ENCODE results near the gene EPC2. TPM values are rescaled to one million over a fixed set of nuclear protein-coding genes. Genes with fewer than 3 reads are reported as not detected.
A peak's percentile ranks its signal among the peaks of the same experiment; 100 is the strongest.

The EPC2 gene
- total RNA-seq, 1 donor from 2014 or later = 20.9 TPM

GRCh38 chr2:148614322-148615049 is 30.1 kb upstream of the EPC2 start:
- no peaks in the 10 kb centered on the region for H3K27me3 ChIP-seq (ENCODE audit: control insufficient read depth in 3 of 3, insufficient read depth in 3 of 3, low read length in 3 of 3)
- H3K4me1 ChIP-seq (ENCODE audit: control insufficient read depth in 3 of 3, insufficient read depth in 3 of 3, low read length in 3 of 3) = peaks cover 10 to 16% (median 13%) of the 10 kb centered on the region in 3 donors
- H3K36me3 ChIP-seq (ENCODE audit: control insufficient read depth in 3 of 3, insufficient read depth in 3 of 3, low read length in 3 of 3) = no peaks in the 10 kb centered on the region
- peak overlapping the region in 1 of 3 donors; percentile 19 for H3K4me3 ChIP-seq (ENCODE audit: low read length in 3 of 3)
- no peaks in the 10 kb centered on the region for H3K9me3 ChIP-seq (ENCODE audit: control insufficient read depth in 3 of 3, low read length in 3 of 3)
- peak overlapping the region in 1 of 3 donors; percentile 17 for H3K9ac ChIP-seq (ENCODE audit: low read depth in 1 of 3, low read length in 3 of 3)
- peak overlapping the region; percentile 20 for H3K27ac ChIP-seq (ENCODE audit: low read depth, low read length)

- Histone ChIP-seq H3K4me1 (ENCODE audit: control insufficient read depth in 3 of 3, insufficient read depth in 3 of 3, low read length in 3 of 3) (peaks cover 10 to 16% (median 13%) of the 10 kb centered on the region in 3 donors), H3K9ac (ENCODE audit: low read depth in 1 of 3, low read length in 3 of 3) (no peak overlapping the region), H3K27ac (ENCODE audit: low read depth, low read length) (no peak overlapping the region), H3K4me3 (ENCODE audit: low read length in 3 of 3) (no peak overlapping the region), H3K36me3 (ENCODE audit: control insufficient read depth in 3 of 3, insufficient read depth in 3 of 3, low read length in 3 of 3) (no peaks in the 10 kb centered on the region), H3K9me3 (ENCODE audit: control insufficient read depth in 3 of 3, low read length in 3 of 3) (no peaks in the 10 kb centered on the region), H3K27me3 (ENCODE audit: control insufficient read depth in 3 of 3, insufficient read depth in 3 of 3, low read length in 3 of 3) (no peaks in the 10 kb centered on the region)
Measured at GRCh38 chr2:148615381-148615841, 29.1 kb upstream of the EPC2 start.

- Histone ChIP-seq H3K4me3 (ENCODE audit: low read length in 3 of 3) (no peak overlapping the region), H3K4me1 (ENCODE audit: control insufficient read depth in 3 of 3, insufficient read depth in 3 of 3, low read length in 3 of 3) (peaks cover 10 to 16% (median 13%) of the 10 kb centered on the region in 3 donors), H3K36me3 (ENCODE audit: control insufficient read depth in 3 of 3, insufficient read depth in 3 of 3, low read length in 3 of 3) (no peaks in the 10 kb centered on the region), H3K9ac (ENCODE audit: low read depth in 1 of 3, low read length in 3 of 3) (no peak overlapping the region), H3K27ac (ENCODE audit: low read depth, low read length) (no peak overlapping the region), H3K27me3 (ENCODE audit: control insufficient read depth in 3 of 3, insufficient read depth in 3 of 3, low read length in 3 of 3) (no peaks in the 10 kb centered on the region), H3K9me3 (ENCODE audit: control insufficient read depth in 3 of 3, low read length in 3 of 3) (no peaks in the 10 kb centered on the region)
Measured at GRCh38 chr2:148616662-148617061, 27.9 kb upstream of the EPC2 start.

GRCh38 chr2:148617219-148617618 is 27.3 kb upstream of the EPC2 start:
- Histone ChIP-seq H3K4me3 (ENCODE audit: low read length in 3 of 3) (no peak overlapping the region), H3K27me3 (ENCODE audit: control insufficient read depth in 3 of 3, insufficient read depth in 3 of 3, low read length in 3 of 3) (no peaks in the 10 kb centered on the region), H3K4me1 (ENCODE audit: control insufficient read depth in 3 of 3, insufficient read depth in 3 of 3, low read length in 3 of 3) (peaks cover 10 to 16% (median 13%) of the 10 kb centered on the region in 3 donors), H3K9me3 (ENCODE audit: control insufficient read depth in 3 of 3, low read length in 3 of 3) (no peaks in the 10 kb centered on the region), H3K27ac (ENCODE audit: low read depth, low read length) (no peak overlapping the region), H3K36me3 (ENCODE audit: control insufficient read depth in 3 of 3, insufficient read depth in 3 of 3, low read length in 3 of 3) (no peaks in the 10 kb centered on the region), H3K9ac (ENCODE audit: low read depth in 1 of 3, low read length in 3 of 3) (no peak overlapping the region)

- no peak overlapping the region for H3K9ac ChIP-seq (ENCODE audit: low read depth in 1 of 3, low read length in 3 of 3)
- H3K4me1 ChIP-seq (ENCODE audit: control insufficient read depth in 3 of 3, insufficient read depth in 3 of 3, low read length in 3 of 3) = peaks cover 4 to 8% (median 6%) of the 10 kb centered on the region in 3 donors
- no peak overlapping the region for H3K4me3 ChIP-seq (ENCODE audit: low read length in 3 of 3)
- no peaks in the 10 kb centered on the region for H3K9me3 ChIP-seq (ENCODE audit: control insufficient read depth in 3 of 3, low read length in 3 of 3)
- H3K27me3 ChIP-seq (ENCODE audit: control insufficient read depth in 3 of 3, insufficient read depth in 3 of 3, low read length in 3 of 3) = no peaks in the 10 kb centered on the region
- H3K36me3 ChIP-seq (ENCODE audit: control insufficient read depth in 3 of 3, insufficient read depth in 3 of 3, low read length in 3 of 3) = no peaks in the 10 kb centered on the region
- H3K27ac ChIP-seq (ENCODE audit: low read depth, low read length) = no peak overlapping the region
Measured at GRCh38 chr2:148619560-148620195, 24.9 kb upstream of the EPC2 start.

- Histone ChIP-seq H3K4me1 (ENCODE audit: control insufficient read depth in 3 of 3, insufficient read depth in 3 of 3, low read length in 3 of 3) (no peaks in the 10 kb centered on the region), H3K9ac (ENCODE audit: low read depth in 1 of 3, low read length in 3 of 3) (no peak overlapping the region), H3K9me3 (ENCODE audit: control insufficient read depth in 3 of 3, low read length in 3 of 3) (no peaks in the 10 kb centered on the region), H3K27ac (ENCODE audit: low read depth, low read length) (no peak overlapping the region), H3K27me3 (ENCODE audit: control insufficient read depth in 3 of 3, insufficient read depth in 3 of 3, low read length in 3 of 3) (no peaks in the 10 kb centered on the region), H3K4me3 (ENCODE audit: low read length in 3 of 3) (no peak overlapping the region), H3K36me3 (ENCODE audit: control insufficient read depth in 3 of 3, insufficient read depth in 3 of 3, low read length in 3 of 3) (no peaks in the 10 kb centered on the region)
Measured at GRCh38 chr2:148622366-148622765, 22.2 kb upstream of the EPC2 start.

GRCh38 chr2:148623086-148623485 is 21.5 kb upstream of the EPC2 start:
- no peak overlapping the region for H3K27ac ChIP-seq (ENCODE audit: low read depth, low read length)
- no peaks in the 10 kb centered on the region for H3K27me3 ChIP-seq (ENCODE audit: control insufficient read depth in 3 of 3, insufficient read depth in 3 of 3, low read length in 3 of 3)
- no peaks in the 10 kb centered on the region for H3K9me3 ChIP-seq (ENCODE audit: control insufficient read depth in 3 of 3, low read length in 3 of 3)
- H3K4me1 ChIP-seq (ENCODE audit: control insufficient read depth in 3 of 3, insufficient read depth in 3 of 3, low read length in 3 of 3) = no peaks in the 10 kb centered on the region
- H3K9ac ChIP-seq (ENCODE audit: low read depth in 1 of 3, low read length in 3 of 3) = no peak overlapping the region
- no peaks in the 10 kb centered on the region for H3K36me3 ChIP-seq (ENCODE audit: control insufficient read depth in 3 of 3, insufficient read depth in 3 of 3, low read length in 3 of 3)
- H3K4me3 ChIP-seq (ENCODE audit: low read length in 3 of 3) = no peak overlapping the region

- Histone ChIP-seq H3K36me3 (ENCODE audit: control insufficient read depth in 3 of 3, insufficient read depth in 3 of 3, low read length in 3 of 3) (no peaks in the 10 kb centered on the region), H3K27ac (ENCODE audit: low read depth, low read length) (no peak overlapping the region), H3K9me3 (ENCODE audit: control insufficient read depth in 3 of 3, low read length in 3 of 3) (no peaks in the 10 kb centered on the region), H3K4me3 (ENCODE audit: low read length in 3 of 3) (no peak overlapping the region), H3K27me3 (ENCODE audit: control insufficient read depth in 3 of 3, insufficient read depth in 3 of 3, low read length in 3 of 3) (no peaks in the 10 kb centered on the region), H3K4me1 (ENCODE audit: control insufficient read depth in 3 of 3, insufficient read depth in 3 of 3, low read length in 3 of 3) (no peaks in the 10 kb centered on the region), H3K9ac (ENCODE audit: low read depth in 1 of 3, low read length in 3 of 3) (no peak overlapping the region)
Measured at GRCh38 chr2:148627224-148627623, 17.3 kb upstream of the EPC2 start.

- no peaks in the 10 kb centered on the region for H3K4me1 ChIP-seq (ENCODE audit: control insufficient read depth in 3 of 3, insufficient read depth in 3 of 3, low read length in 3 of 3)
Measured at GRCh38 chr2:148634749-148635148, 9.8 kb upstream of the EPC2 start.

GRCh38 chr2:148638543-148638942 is 6.0 kb upstream of the EPC2 start:
- Histone ChIP-seq H3K27me3 (ENCODE audit: control insufficient read depth in 3 of 3, insufficient read depth in 3 of 3, low read length in 3 of 3) (no peaks in the 10 kb centered on the region), H3K9me3 (ENCODE audit: control insufficient read depth in 3 of 3, low read length in 3 of 3) (no peaks in the 10 kb centered on the region), H3K36me3 (ENCODE audit: control insufficient read depth in 3 of 3, insufficient read depth in 3 of 3, low read length in 3 of 3) (no peaks in the 10 kb centered on the region), H3K9ac (ENCODE audit: low read depth in 1 of 3, low read length in 3 of 3) (no peak overlapping the region), H3K4me1 (ENCODE audit: control insufficient read depth in 3 of 3, insufficient read depth in 3 of 3, low read length in 3 of 3) (peaks cover 0 to 9% (median 3%) of the 10 kb centered on the region in 3 donors), H3K27ac (ENCODE audit: low read depth, low read length) (no peak overlapping the region), H3K4me3 (ENCODE audit: low read length in 3 of 3) (no peak overlapping the region)

More at GRCh38 chr2:148634749-148635148, 9.8 kb upstream of the EPC2 start:
- no peaks in the 10 kb centered on the region for H3K27me3 ChIP-seq (ENCODE audit: control insufficient read depth in 3 of 3, insufficient read depth in 3 of 3, low read length in 3 of 3)
- H3K27ac ChIP-seq (ENCODE audit: low read depth, low read length) = no peak overlapping the region
- no peaks in the 10 kb centered on the region for H3K9me3 ChIP-seq (ENCODE audit: control insufficient read depth in 3 of 3, low read length in 3 of 3)
- H3K9ac ChIP-seq (ENCODE audit: low read depth in 1 of 3, low read length in 3 of 3) = no peak overlapping the region
- no peak overlapping the region for H3K4me3 ChIP-seq (ENCODE audit: low read length in 3 of 3)
- H3K36me3 ChIP-seq (ENCODE audit: control insufficient read depth in 3 of 3, insufficient read depth in 3 of 3, low read length in 3 of 3) = no peaks in the 10 kb centered on the region
